ENCODE data around the gene FMO1. TPM values are rescaled to one million over a fixed set of nuclear protein-coding genes. Genes with fewer than 3 reads are reported as not detected.

The FMO1 gene
- total RNA-seq, 1 donor from 2014 or later = not detected

GRCh38 chr1:171295821-171296220, 47.5 kb downstream of the FMO1 start:
- TF ChIP-seq CTCF (IDR thresholded peaks at IDR 0.05; ENCODE audit: insufficient read depth, low read length, severe bottlenecking) = no peak
- H3K36me3 ChIP-seq (ENCODE audit: control insufficient read depth, insufficient read depth, low read length) = no peaks in the 10 kb centered on the region
- no peak for FAIRE-seq
- no peaks in the 10 kb centered on the region for H3K27me3 ChIP-seq (ENCODE audit: control insufficient read depth, insufficient read depth, low read length)
- no peak for DNase-seq (ENCODE audit: low read depth)
- no peak overlapping the region for H3K4me3 ChIP-seq (ENCODE audit: low read depth, low read length)

GRCh38 chr1:171296897-171297296, 48.6 kb downstream of the FMO1 start:
- Histone ChIP-seq H3K36me3 (ENCODE audit: control insufficient read depth, insufficient read depth, low read length) (no peaks in the 10 kb centered on the region), H3K27me3 (ENCODE audit: control insufficient read depth, insufficient read depth, low read length) (no peaks in the 10 kb centered on the region), H3K4me3 (ENCODE audit: low read depth, low read length) (no peak overlapping the region)
- FAIRE-seq (no peak), DNase-seq (ENCODE audit: low read depth) (no peak)
- no peak for TF ChIP-seq CTCF (IDR thresholded peaks at IDR 0.05; ENCODE audit: insufficient read depth, low read length, severe bottlenecking)

- FAIRE-seq (no peak), DNase-seq (ENCODE audit: low read depth) (no peak)
- H3K36me3 ChIP-seq (ENCODE audit: control insufficient read depth, insufficient read depth, low read length) = no peaks in the 10 kb centered on the region
- H3K27me3 ChIP-seq (ENCODE audit: control insufficient read depth, insufficient read depth, low read length) = no peaks in the 10 kb centered on the region
- no peak overlapping the region for H3K4me3 ChIP-seq (ENCODE audit: low read depth, low read length)
- no peak for TF ChIP-seq CTCF (IDR thresholded peaks at IDR 0.05; ENCODE audit: insufficient read depth, low read length, severe bottlenecking)
Measured at GRCh38 chr1:171298696-171299095, 50.4 kb downstream of the FMO1 start.

- H3K4me3 ChIP-seq (ENCODE audit: low read depth, low read length) = no peak overlapping the region
- no peak for DNase-seq (ENCODE audit: low read depth)
- H3K36me3 ChIP-seq (ENCODE audit: control insufficient read depth, insufficient read depth, low read length) = no peaks in the 10 kb centered on the region
- no peaks in the 10 kb centered on the region for H3K27me3 ChIP-seq (ENCODE audit: control insufficient read depth, insufficient read depth, low read length)
- no peak for FAIRE-seq
- no peak for TF ChIP-seq CTCF (IDR thresholded peaks at IDR 0.05; ENCODE audit: insufficient read depth, low read length, severe bottlenecking)
Measured at GRCh38 chr1:171299342-171299741, 51.0 kb downstream of the FMO1 start.

- no peaks in the 10 kb centered on the region for H3K36me3 ChIP-seq (ENCODE audit: control insufficient read depth, insufficient read depth, low read length)
- FAIRE-seq (no peak), DNase-seq (ENCODE audit: low read depth) (no peak)
- H3K4me3 ChIP-seq (ENCODE audit: low read depth, low read length) = no peak overlapping the region
- TF ChIP-seq CTCF (IDR thresholded peaks at IDR 0.05; ENCODE audit: insufficient read depth, low read length, severe bottlenecking) = no peak
- no peaks in the 10 kb centered on the region for H3K27me3 ChIP-seq (ENCODE audit: control insufficient read depth, insufficient read depth, low read length)
Measured at GRCh38 chr1:171300401-171300800, 52.1 kb downstream of the FMO1 start.

GRCh38 chr1:171310661-171311087, 62.4 kb downstream of the FMO1 start:
- no peak overlapping the region for H3K4me3 ChIP-seq (ENCODE audit: low read depth, low read length)
- DNase-seq (ENCODE audit: low read depth) (peak; percentile 5), FAIRE-seq (no peak)
- no peaks in the 10 kb centered on the region for H3K36me3 ChIP-seq (ENCODE audit: control insufficient read depth, insufficient read depth, low read length)
- no peaks in the 10 kb centered on the region for H3K27me3 ChIP-seq (ENCODE audit: control insufficient read depth, insufficient read depth, low read length)
- no peak for TF ChIP-seq CTCF (IDR thresholded peaks at IDR 0.05; ENCODE audit: insufficient read depth, low read length, severe bottlenecking)

Data from bronchial epithelial cell (primary cell).